Measurements from ENCODE around the gene PHYHD1. TPM values are rescaled to one million over a fixed set of nuclear protein-coding genes. Genes with fewer than 3 reads are reported as not detected.

The PHYHD1 gene
- total RNA-seq, 1 experiment from 2014 or later: not detected

DNA sequence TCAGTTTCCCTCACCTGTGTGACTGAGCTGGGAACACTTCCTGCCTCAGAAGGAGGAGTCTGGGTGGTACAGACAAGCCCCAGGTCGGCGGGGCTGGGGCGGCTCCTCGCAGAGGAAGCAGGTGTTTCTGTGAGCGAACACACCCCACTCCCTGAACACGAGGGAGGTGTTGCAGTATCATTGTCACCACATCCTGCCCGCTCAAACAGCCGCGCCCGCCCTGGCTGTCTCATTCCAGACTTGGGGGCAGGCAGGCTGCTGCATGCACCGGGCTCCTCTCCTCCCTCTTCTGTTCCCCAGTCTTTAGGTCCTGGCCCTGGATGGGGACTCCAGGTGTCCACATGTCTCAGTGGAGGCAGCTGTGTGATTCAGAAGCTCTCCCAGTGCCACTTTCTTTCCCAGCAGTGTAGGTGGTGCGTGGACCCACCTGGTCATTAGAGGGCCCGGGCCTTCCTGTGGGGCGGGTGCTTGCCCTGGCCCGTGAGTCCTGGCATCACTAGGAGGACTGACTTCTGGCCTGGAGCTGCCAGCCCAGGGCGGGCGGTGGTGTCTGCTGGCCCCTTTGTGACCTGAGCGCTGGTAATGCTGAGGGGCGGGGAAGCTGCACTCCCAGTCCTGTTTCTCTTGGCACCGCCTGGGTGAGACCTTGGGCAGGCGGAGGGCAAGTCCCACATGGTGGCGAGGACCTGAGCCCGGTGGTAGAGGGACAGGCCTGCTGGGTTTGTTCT lies 18.3 kb upstream of the PHYHD1 start:
- no TSS peak for BruUV-seq (replicated peaks)
- ATAC-seq (no peak), DNase-seq (ENCODE audit: low read depth, low spot score) (no peak)
- TF ChIP-seq SIN3A (IDR thresholded peaks at IDR 0.05; ENCODE audit: borderline replicate concordance, insufficient read depth, low read depth, low read length): no peak
- TF ChIP-seq POLR2AphosphoS5 (IDR thresholded peaks at IDR 0.05; ENCODE audit: low read depth, low read length): no peak
- no peak for TF ChIP-seq CTCF (IDR thresholded peaks at IDR 0.05)
- no peak for TF ChIP-seq TCF7L2 (IDR thresholded peaks at IDR 0.05; ENCODE audit: low read depth, low read length)
- TF ChIP-seq, protein P1, sequence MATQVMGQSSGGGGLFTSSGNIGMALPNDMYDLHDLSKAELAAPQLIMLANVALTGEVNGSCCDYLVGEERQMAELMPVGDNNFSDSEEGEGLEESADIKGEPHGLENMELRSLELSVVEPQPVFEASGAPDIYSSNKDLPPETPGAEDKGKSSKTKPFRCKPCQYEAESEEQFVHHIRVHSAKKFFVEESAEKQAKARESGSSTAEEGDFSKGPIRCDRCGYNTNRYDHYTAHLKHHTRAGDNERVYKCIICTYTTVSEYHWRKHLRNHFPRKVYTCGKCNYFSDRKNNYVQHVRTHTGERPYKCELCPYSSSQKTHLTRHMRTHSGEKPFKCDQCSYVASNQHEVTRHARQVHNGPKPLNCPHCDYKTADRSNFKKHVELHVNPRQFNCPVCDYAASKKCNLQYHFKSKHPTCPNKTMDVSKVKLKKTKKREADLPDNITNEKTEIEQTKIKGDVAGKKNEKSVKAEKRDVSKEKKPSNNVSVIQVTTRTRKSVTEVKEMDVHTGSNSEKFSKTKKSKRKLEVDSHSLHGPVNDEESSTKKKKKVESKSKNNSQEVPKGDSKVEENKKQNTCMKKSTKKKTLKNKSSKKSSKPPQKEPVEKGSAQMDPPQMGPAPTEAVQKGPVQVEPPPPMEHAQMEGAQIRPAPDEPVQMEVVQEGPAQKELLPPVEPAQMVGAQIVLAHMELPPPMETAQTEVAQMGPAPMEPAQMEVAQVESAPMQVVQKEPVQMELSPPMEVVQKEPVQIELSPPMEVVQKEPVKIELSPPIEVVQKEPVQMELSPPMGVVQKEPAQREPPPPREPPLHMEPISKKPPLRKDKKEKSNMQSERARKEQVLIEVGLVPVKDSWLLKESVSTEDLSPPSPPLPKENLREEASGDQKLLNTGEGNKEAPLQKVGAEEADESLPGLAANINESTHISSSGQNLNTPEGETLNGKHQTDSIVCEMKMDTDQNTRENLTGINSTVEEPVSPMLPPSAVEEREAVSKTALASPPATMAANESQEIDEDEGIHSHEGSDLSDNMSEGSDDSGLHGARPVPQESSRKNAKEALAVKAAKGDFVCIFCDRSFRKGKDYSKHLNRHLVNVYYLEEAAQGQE (IDR thresholded peaks at IDR 0.05; ENCODE audit: insufficient read depth in 1 of 2, low read depth in 2 of 2, low read length in 1 of 2): no peak
- in situ Hi-C loops (cut with HindIII; ENCODE audit: low pct_unique_long_range_greater_than_20kb, low sequenced_read_pairs) (no loop called here), intact Hi-C loops (cut with micrococcal nuclease; ENCODE audit: unreplicated experiment) (no loop called here)
- Histone ChIP-seq H3K27me3 (ENCODE audit: control insufficient read depth, insufficient read depth, low read length) (no peaks in the 10 kb centered on the region), H3K4me3 (ENCODE audit: low read depth in 2 of 2, low read length in 2 of 2) (no peak overlapping the region), H3K9me3 (ENCODE audit: control insufficient read depth, insufficient read depth, low read depth, low read length) (no peaks in the 10 kb centered on the region), H3K4me1 (ENCODE audit: control insufficient read depth, insufficient read depth, low read length) (no peaks in the 10 kb centered on the region), H3K36me3 (ENCODE audit: control insufficient read depth, insufficient read depth, low read length) (no peaks in the 10 kb centered on the region), H3K27ac (ENCODE audit: low read length) (no peak overlapping the region)
- ChIA-PET POLR2A (interaction anchor here (0.7 kb wide), 1 partner anchor 14 kb away, joined by 4 read pairs; no protein-coding TSS in a partner anchor), CTCF (no interaction called here)

DNA sequence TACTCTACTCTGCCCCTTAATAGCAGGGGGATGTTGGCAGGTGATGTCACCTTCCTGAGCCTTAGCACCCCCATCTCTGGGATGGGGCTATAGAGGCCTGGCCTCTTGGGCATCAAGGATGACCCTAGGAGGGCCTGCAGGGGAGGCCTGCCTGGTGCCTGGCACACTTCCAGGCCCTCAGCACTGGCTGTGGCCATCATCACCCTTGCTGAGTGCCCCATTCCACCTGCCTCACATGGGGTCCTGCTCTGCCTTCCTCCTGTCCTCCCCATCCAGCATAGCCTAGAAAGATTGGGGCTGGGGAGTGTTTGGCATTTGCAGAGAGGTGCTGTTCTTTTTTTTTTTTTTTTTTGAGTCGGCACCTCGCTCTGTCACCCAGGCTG lies 17.7 kb upstream of the PHYHD1 start:
- no peaks in the 10 kb centered on the region for H3K4me1 ChIP-seq (ENCODE audit: control insufficient read depth, insufficient read depth, low read length)
- intact Hi-C loops (cut with micrococcal nuclease; ENCODE audit: unreplicated experiment): no loop called here
- ATAC-seq: no peak
- no peak for DNase-seq (ENCODE audit: low read depth, low spot score)
- no peaks in the 10 kb centered on the region for H3K9me3 ChIP-seq (ENCODE audit: control insufficient read depth, insufficient read depth, low read depth, low read length)
- in situ Hi-C loops (cut with HindIII; ENCODE audit: low pct_unique_long_range_greater_than_20kb, low sequenced_read_pairs): no loop called here
- ChIA-PET POLR2A (no interaction called here), CTCF (no interaction called here)
- no peak overlapping the region for H3K27ac ChIP-seq (ENCODE audit: low read length)
- TF ChIP-seq, protein P1 (IDR thresholded peaks at IDR 0.05; ENCODE audit: insufficient read depth in 1 of 2, low read depth in 2 of 2, low read length in 1 of 2): no peak
- TF ChIP-seq TCF7L2 (IDR thresholded peaks at IDR 0.05; ENCODE audit: low read depth, low read length): no peak
- no peak for TF ChIP-seq CTCF (IDR thresholded peaks at IDR 0.05)
- no peak for TF ChIP-seq POLR2AphosphoS5 (IDR thresholded peaks at IDR 0.05; ENCODE audit: low read depth, low read length)
- TF ChIP-seq SIN3A (IDR thresholded peaks at IDR 0.05; ENCODE audit: borderline replicate concordance, insufficient read depth, low read depth, low read length): no peak
- no peaks in the 10 kb centered on the region for H3K36me3 ChIP-seq (ENCODE audit: control insufficient read depth, insufficient read depth, low read length)
- H3K27me3 ChIP-seq (ENCODE audit: control insufficient read depth, insufficient read depth, low read length): no peaks in the 10 kb centered on the region
- no TSS peak for BruUV-seq (replicated peaks)
- H3K4me3 ChIP-seq (ENCODE audit: low read depth in 2 of 2, low read length in 2 of 2): no peak overlapping the region
